Endothelial cell of umbilical vein (primary cell): ENCODE data around the gene TRNP1. TPM values are rescaled to one million over a fixed set of nuclear protein-coding genes. Genes with fewer than 3 reads are reported as not detected.

Experiments used
- BruUV-seq: library from RNA; stranded (reverse); fragments of 400-500 nt; replicated peaks from 2 replicates; lab custom pipeline; 2021; lab: Mats Ljungman, UMichigan
- CTCF ChIA-PET: fragments of 300-600, 350-600 bp; sonication (Branson Sonifier 250); formaldehyde crosslinking; loops from one replicate; lab custom pipeline; 2021; ENCODE audit warnings: antibody characterized with exemption, inconsistent platforms; lab: Charles Lee
- POLR2A ChIA-PET: fragments of 300-600, 350-600 bp; sonication (Branson Sonifier 250); formaldehyde crosslinking; loops from one replicate; lab custom pipeline; 2021; ENCODE audit warnings: antibody characterized with exemption, inconsistent platforms; lab: Charles Lee
- DNase-seq: peaks from one replicate; pipeline ENCODE4 v3.0.0-alpha.2; 2011; ENCODE audit warnings: low read depth, low spot score
- FAIRE-seq: peaks from 2 replicates; lab custom pipeline; 2011; peaks lifted over from hg19 to GRCh38; lab: Jason Lieb, UNC
- H2AFZ ChIP-seq: 2 replicates; pipeline ENCODE4 v1.6.0; 2012; ENCODE audit warnings: low read depth, low read length, control low read depth, inconsistent platforms
- H3K27ac ChIP-seq: 2 replicates; pipeline ENCODE4 v1.5.1; 2011; ENCODE audit warnings: low read depth, mild to moderate bottlenecking, control low read depth, low read length, moderate library complexity; ENCODE audit not compliant: insufficient read depth
- H3K27me3 ChIP-seq, 2 experiments: 2 replicates each; pipeline versions ENCODE4 v1.6.0 to v1.6.1; 2011; ENCODE audit warnings: low read length in 2 of 2, mixed read lengths in 1 of 2; ENCODE audit not compliant: control insufficient read depth in 2 of 2, insufficient read depth in 2 of 2
- H3K36me3 ChIP-seq, 2 experiments: 2 replicates in 1 of 2; 3 replicates in 1 of 2; pipeline ENCODE4 v1.5.1; 2011; ENCODE audit warnings: low read length in 2 of 2, mild to moderate bottlenecking in 1 of 2, moderate library complexity in 1 of 2; ENCODE audit not compliant: control insufficient read depth in 2 of 2, insufficient read depth in 2 of 2; ENCODE audit errors: extremely low read depth in 1 of 2
- H3K4me1 ChIP-seq: 3 replicates; pipeline ENCODE4 v1.5.1; 2011; ENCODE audit warnings: mild to moderate bottlenecking, low read length; ENCODE audit not compliant: control insufficient read depth, insufficient read depth; ENCODE audit errors: extremely low read depth
- H3K4me2 ChIP-seq: 2 replicates; pipeline ENCODE4 v1.6.1; 2011; ENCODE audit warnings: low read length, control low read depth, mixed read lengths; ENCODE audit not compliant: insufficient read depth
- H3K4me3 ChIP-seq, 3 experiments: fragments of 200-600 bp in 1 of 3; sonication (generic), shearing (Covaris generic) in 1 of 3; replicated peaks in 1 of 3; 2 replicates each; pipeline ENCODE4 v1.5.1; 2011 to 2016; ENCODE audit warnings: control low read depth in 3 of 3, low read length in 3 of 3, mild to moderate bottlenecking in 2 of 3, inconsistent platforms in 1 of 3, low read depth in 1 of 3, moderate library complexity in 1 of 3; ENCODE audit not compliant: insufficient read depth in 1 of 3
- H3K79me2 ChIP-seq: 2 replicates; pipeline ENCODE4 v1.6.0; 2012; ENCODE audit warnings: low read length, inconsistent platforms; ENCODE audit not compliant: control insufficient read depth, insufficient read depth
- H3K9ac ChIP-seq: replicated peaks from 2 replicates; pipeline ENCODE3; 2011; ENCODE audit warnings: low read length, control low read depth; ENCODE audit not compliant: insufficient read depth; ENCODE audit errors: extremely low read depth
- H3K9me1 ChIP-seq: replicated peaks from 3 replicates; pipeline ENCODE4 v1.6.0; 2011; ENCODE audit warnings: mild to moderate bottlenecking, low read length; ENCODE audit not compliant: control insufficient read depth, insufficient read depth; ENCODE audit errors: extremely low read depth
- H3K9me3 ChIP-seq: replicated peaks from 2 replicates; pipeline ENCODE4 v1.5.1; 2012; ENCODE audit warnings: low read length, inconsistent platforms; ENCODE audit not compliant: control insufficient read depth, insufficient read depth
- H4K20me1 ChIP-seq: replicated peaks from 2 replicates; pipeline ENCODE3; 2011; ENCODE audit warnings: mild to moderate bottlenecking, low read length; ENCODE audit not compliant: control insufficient read depth, insufficient read depth; ENCODE audit errors: extremely low read depth
- EZH2 ChIP-seq: IDR thresholded peaks from 2 replicates; pipeline ENCODE4 v1.6.1; 2012; ENCODE audit warnings: borderline replicate concordance, low read depth, mild to moderate bottlenecking, moderate library complexity, low read length, inconsistent platforms; ENCODE audit not compliant: severe bottlenecking
- FOS ChIP-seq: IDR thresholded peaks from 2 replicates; pipeline ENCODE4 v1.6.1; 2011; ENCODE audit warnings: mild to moderate bottlenecking, low read length, moderate library complexity, borderline replicate concordance; ENCODE audit not compliant: insufficient read depth
- GATA2 ChIP-seq: IDR thresholded peaks from 2 replicates; pipeline ENCODE4 v1.7.0; 2011; ENCODE audit warnings: low read depth, mild to moderate bottlenecking, moderate library complexity, mixed read lengths, low read length; ENCODE audit not compliant: insufficient read length, insufficient read depth
- JUN ChIP-seq: IDR thresholded peaks from 2 replicates; pipeline ENCODE4 v1.6.1; 2011; ENCODE audit warnings: borderline replicate concordance, low read depth; ENCODE audit not compliant: insufficient read length, insufficient read depth
- MYC ChIP-seq: IDR thresholded peaks from one replicate; pipeline ENCODE4 v1.6.1; 2011; ENCODE audit warnings: mild to moderate bottlenecking, low read depth, low read length
- POLR2A ChIP-seq: IDR thresholded peaks from 2 replicates; pipeline ENCODE4 v1.6.1; 2012; ENCODE audit warnings: low read depth, mild to moderate bottlenecking, control low read depth, low read length
- POLR2AphosphoS5 ChIP-seq: IDR thresholded peaks from 2 replicates; pipeline ENCODE4 v1.6.1; 2012; ENCODE audit warnings: low read depth, mild to moderate bottlenecking, control low read depth, low read length, moderate library complexity; ENCODE audit not compliant: insufficient read depth
- dilution Hi-C: fragments of 300-500 bp; cut with MboI; formaldehyde crosslinking; loops from one replicate; pipeline ENCODE4 v1.15.0; 2019; ENCODE audit warnings: low sequenced_read_pairs; ENCODE audit not compliant: extremely low pct_ligation_motif_present
- intact Hi-C: fragments of 100-400 bp; cut with micrococcal nuclease; formaldehyde crosslinking; loops from one replicate; pipeline ENCODE4 v1.10.0; 2022
- polyA plus RNA-seq, 4 experiments: library from polyadenylated mRNA; depleted of rRNA in 3 of 4; stranded (reverse) in 3 of 4; unstranded in 1 of 4; fragments of >200 nt; gene quantifications; 2 replicates each; pipeline versions ENCODE4 v1.2.1 to v1.2.3, GENCODE V29; 2011 to 2012; ENCODE audit warnings: missing spikeins in 1 of 4
- total RNA-seq: library from RNA; stranded (reverse); gene quantifications from 2 replicates; pipeline ENCODE4 v1.2.3, GENCODE V29; 2021
- TF ChIP-seq, protein P1 (sequence below): IDR thresholded peaks from 2 replicates; pipeline ENCODE4 v1.6.1; 2011; ENCODE audit not compliant: insufficient read depth, insufficient read length
- TF ChIP-seq, protein P2 (sequence below), 2 donors: IDR thresholded peaks; 1 replicate in 1 of 2; 2 replicates in 1 of 2; pipeline ENCODE4 v1.5.1; 2011; ENCODE audit warnings: low read length in 2 of 2, mild to moderate bottlenecking in 2 of 2, moderate library complexity in 2 of 2, control low read depth in 1 of 2, inconsistent platforms in 1 of 2, low read depth in 1 of 2; ENCODE audit not compliant: insufficient read depth in 1 of 2; ENCODE audit errors: extremely low read depth in 1 of 2

TRNP1 gene
- total and polyA plus RNA-seq, 2 donors (not counting 3 experiments of a cell fraction or from before 2014, with no cell fraction given) = 5.9 to 20.5 TPM

DNA sequence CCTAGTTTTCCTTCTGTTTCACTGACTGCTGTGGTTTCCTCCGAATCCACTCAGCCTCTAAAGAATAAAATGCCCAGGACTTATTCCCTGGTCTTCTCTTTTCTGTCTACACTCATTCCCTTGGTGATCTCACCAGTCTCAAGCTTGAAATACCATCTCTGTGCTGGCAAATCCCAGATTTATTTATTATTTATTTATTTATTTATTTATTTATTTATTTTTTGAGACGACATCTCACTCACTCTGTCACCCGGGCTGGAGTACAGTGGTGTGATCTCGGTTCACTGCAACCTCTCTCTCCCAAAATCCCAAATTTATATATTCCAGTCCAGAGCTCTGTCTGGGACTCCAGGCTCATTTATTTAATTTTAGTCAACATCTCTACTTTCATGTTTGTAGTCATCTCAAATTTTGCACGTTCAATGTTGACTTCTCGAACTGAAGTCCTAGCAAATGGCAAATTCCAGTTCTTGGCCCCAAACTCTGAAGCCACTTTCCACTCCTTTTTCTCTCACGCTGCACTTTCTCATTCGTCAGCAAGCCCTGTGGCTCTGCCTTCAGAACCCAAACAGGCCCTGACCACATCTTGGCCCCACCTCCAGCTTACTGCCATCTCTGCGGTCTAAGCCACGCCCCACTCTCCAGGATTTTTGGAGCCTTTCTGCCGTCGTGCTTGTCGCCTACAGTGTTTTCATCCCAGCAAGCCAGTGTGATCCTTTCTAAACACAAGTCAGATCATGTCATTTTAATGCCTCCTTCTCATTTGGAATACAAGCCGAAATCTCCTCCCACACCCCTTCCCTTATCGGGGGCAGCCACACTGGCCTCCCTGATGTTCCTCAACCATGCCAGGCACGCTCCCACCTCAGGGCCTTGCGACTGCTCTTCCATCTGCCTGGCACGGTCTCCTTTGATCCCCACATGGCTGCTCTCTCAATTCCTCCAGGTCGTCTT is 33.4 kb downstream of the TRNP1 start:
- TF ChIP-seq, protein P1, sequence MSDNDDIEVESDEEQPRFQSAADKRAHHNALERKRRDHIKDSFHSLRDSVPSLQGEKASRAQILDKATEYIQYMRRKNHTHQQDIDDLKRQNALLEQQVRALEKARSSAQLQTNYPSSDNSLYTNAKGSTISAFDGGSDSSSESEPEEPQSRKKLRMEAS = no peak
- TF ChIP-seq, protein P2, sequence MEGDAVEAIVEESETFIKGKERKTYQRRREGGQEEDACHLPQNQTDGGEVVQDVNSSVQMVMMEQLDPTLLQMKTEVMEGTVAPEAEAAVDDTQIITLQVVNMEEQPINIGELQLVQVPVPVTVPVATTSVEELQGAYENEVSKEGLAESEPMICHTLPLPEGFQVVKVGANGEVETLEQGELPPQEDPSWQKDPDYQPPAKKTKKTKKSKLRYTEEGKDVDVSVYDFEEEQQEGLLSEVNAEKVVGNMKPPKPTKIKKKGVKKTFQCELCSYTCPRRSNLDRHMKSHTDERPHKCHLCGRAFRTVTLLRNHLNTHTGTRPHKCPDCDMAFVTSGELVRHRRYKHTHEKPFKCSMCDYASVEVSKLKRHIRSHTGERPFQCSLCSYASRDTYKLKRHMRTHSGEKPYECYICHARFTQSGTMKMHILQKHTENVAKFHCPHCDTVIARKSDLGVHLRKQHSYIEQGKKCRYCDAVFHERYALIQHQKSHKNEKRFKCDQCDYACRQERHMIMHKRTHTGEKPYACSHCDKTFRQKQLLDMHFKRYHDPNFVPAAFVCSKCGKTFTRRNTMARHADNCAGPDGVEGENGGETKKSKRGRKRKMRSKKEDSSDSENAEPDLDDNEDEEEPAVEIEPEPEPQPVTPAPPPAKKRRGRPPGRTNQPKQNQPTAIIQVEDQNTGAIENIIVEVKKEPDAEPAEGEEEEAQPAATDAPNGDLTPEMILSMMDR (IDR thresholded peaks at IDR 0.05; ENCODE audit: extremely low read depth in 1 of 2, insufficient read depth in 1 of 2, low read depth in 1 of 2, low read length in 2 of 2) = no peak
- TF ChIP-seq EZH2 = no peak
- TF ChIP-seq FOS = no peak
- no peak for TF ChIP-seq POLR2AphosphoS5
- no peak for TF ChIP-seq GATA2
- TF ChIP-seq JUN = no peak
- TF ChIP-seq MYC = no peak
- no peak for TF ChIP-seq POLR2A
- H3K4me1 ChIP-seq = peaks cover 9% of the 10 kb centered on the region
- dilution Hi-C loops = loop anchor here (25.0 kb wide), 1 partner anchor 210 kb away; the partner anchor contains the start of gene WDTC1
- H3K27ac ChIP-seq = no peak overlapping the region
- no peak for FAIRE-seq
- no TSS peak for BruUV-seq
- H3K9me1 ChIP-seq = no peaks in the 10 kb centered on the region
- H3K36me3 ChIP-seq = no peaks in the 10 kb centered on the region
- no peak overlapping the region for H3K4me2 ChIP-seq
- no peak overlapping the region for H3K4me3 ChIP-seq
- H3K27me3 ChIP-seq = peaks cover 0 to 2% of the 10 kb centered on the region in 2 experiments
- CTCF ChIA-PET = interaction anchor here (1.2 to 3.9 kb wide), 3 partner anchors 8 to 24 kb away, joined by 3 to 22 read pairs (median 4); no protein-coding TSS in a partner anchor
- H3K79me2 ChIP-seq = no peaks in the 10 kb centered on the region
- intact Hi-C loops = no loop called here
- H4K20me1 ChIP-seq = no peaks in the 10 kb centered on the region
- POLR2A ChIA-PET = no interaction called here
- no peak overlapping the region for H2AFZ ChIP-seq
- H3K9me3 ChIP-seq = no peaks in the 10 kb centered on the region
- no peak for DNase-seq
- no peak overlapping the region for H3K9ac ChIP-seq
